ENCODE measurements around the gene ZNF544.

Gene ZNF544

GRCh38 chr19:58274771-58275201 lies 46.1 kb downstream of the ZNF544 start:
- DNase-seq (ENCODE audit: low spot score): no peak
- Histone ChIP-seq H3K27ac (no peak overlapping the region), H3K4me3 (no peak overlapping the region)
- TF ChIP-seq, protein P1, sequence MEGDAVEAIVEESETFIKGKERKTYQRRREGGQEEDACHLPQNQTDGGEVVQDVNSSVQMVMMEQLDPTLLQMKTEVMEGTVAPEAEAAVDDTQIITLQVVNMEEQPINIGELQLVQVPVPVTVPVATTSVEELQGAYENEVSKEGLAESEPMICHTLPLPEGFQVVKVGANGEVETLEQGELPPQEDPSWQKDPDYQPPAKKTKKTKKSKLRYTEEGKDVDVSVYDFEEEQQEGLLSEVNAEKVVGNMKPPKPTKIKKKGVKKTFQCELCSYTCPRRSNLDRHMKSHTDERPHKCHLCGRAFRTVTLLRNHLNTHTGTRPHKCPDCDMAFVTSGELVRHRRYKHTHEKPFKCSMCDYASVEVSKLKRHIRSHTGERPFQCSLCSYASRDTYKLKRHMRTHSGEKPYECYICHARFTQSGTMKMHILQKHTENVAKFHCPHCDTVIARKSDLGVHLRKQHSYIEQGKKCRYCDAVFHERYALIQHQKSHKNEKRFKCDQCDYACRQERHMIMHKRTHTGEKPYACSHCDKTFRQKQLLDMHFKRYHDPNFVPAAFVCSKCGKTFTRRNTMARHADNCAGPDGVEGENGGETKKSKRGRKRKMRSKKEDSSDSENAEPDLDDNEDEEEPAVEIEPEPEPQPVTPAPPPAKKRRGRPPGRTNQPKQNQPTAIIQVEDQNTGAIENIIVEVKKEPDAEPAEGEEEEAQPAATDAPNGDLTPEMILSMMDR (IDR thresholded peaks at IDR 0.05): no peak

- no peak for DNase-seq (ENCODE audit: low spot score)
- no peak overlapping the region for H3K27ac ChIP-seq
- H3K4me3 ChIP-seq: no peak overlapping the region
- TF ChIP-seq, protein P1 (IDR thresholded peaks at IDR 0.05): no peak
These were observed 46.9 kb downstream of the ZNF544 start for GRCh38 chr19:58275564-58275963.

DNA sequence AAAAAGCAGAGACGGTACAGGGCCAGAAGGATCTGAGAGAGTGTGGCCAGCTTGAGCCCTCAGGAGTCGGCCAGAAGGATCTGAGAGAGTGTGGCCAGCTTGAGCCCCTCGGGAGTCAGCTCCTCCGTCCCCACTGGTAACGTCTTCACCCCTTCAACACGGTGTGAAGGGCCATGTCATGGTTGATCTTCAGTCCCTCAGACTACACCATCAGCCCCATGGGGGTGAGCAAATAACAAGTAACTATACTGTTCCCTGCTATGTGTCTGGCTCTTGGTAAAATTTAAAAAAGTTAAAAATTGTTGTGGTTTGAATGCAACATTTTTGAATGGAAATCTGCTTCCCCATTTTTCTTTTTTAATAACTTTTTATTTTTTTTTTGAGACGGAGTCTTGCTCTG lies 48.5 kb downstream of the ZNF544 start:
- no peak overlapping the region for H3K4me3 ChIP-seq
- no peak for DNase-seq (ENCODE audit: low spot score)
- TF ChIP-seq, protein P1 (IDR thresholded peaks at IDR 0.05): no peak
- no peak overlapping the region for H3K27ac ChIP-seq

GRCh38 chr19:58277748-58278540 lies 49.2 kb downstream of the ZNF544 start:
- Histone ChIP-seq H3K4me3 (peak overlapping the region; percentile 86), H3K27ac (peak overlapping the region; percentile 53 to 91)
- no peak for DNase-seq (ENCODE audit: low spot score)
- TF ChIP-seq, protein P1 (IDR thresholded peaks at IDR 0.05): no peak

GRCh38 chr19:58278541-58279041 lies 49.9 kb downstream of the ZNF544 start, which contains the start of gene ZNF8:
ZNF8 (plus strand) TSS chr19:58278955; CDS start chr19:58279082, 127 bp downstream.
- H3K27ac ChIP-seq: peak within 1 kb of the TSS; percentile 53 to 91
- TF ChIP-seq, protein P1 (IDR thresholded peaks at IDR 0.05): no peak
- peak within 1 kb of the TSS; percentile 86 for H3K4me3 ChIP-seq
- DNase-seq (ENCODE audit: low spot score): peak; percentile 98

- Histone ChIP-seq H3K27ac (peak overlapping the region; percentile 53 to 91), H3K4me3 (peak overlapping the region; percentile 86)
- peak; percentile 83 for DNase-seq (ENCODE audit: low spot score)
- TF ChIP-seq, protein P1 (IDR thresholded peaks at IDR 0.05): no peak
These were observed 50.6 kb downstream of the ZNF544 start for GRCh38 chr19:58279042-58279924.
